Fibroblast of the conjunctiva (primary cell): Measurements from ENCODE around the gene MCCC2.
"Not testable (repeated sequence)": the region's sequence is repeated elsewhere in the genome, so short reads cannot be mapped to it uniquely, and the experiment has no call there.

ENCODE experiments used
- DNase-seq: peaks from one replicate; pipeline ENCODE4 v3.0.0-alpha.2; 2010; ENCODE audit warnings: low read depth

The MCCC2 gene

DNA sequence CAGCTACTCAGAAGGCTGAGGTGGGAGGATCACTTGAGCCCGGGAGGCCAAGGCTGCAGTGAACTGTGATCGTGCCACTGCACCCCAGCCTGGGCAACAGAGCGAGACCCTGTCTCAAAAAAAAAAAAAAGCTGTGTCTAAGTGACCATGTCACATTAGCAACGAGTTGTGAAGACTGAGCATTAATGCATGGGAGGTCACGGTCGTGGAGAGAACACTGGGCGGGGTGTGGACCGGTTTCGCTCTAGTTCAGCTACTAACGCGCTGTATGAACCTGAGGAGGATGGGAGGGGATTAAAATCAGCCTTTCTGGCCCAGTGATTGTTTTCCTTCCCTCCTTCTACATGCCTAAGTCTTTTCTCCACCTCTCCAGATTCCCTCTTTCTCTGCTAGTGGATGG, 75.2 kb downstream of the MCCC2 start:
- no peak for DNase-seq

DNA sequence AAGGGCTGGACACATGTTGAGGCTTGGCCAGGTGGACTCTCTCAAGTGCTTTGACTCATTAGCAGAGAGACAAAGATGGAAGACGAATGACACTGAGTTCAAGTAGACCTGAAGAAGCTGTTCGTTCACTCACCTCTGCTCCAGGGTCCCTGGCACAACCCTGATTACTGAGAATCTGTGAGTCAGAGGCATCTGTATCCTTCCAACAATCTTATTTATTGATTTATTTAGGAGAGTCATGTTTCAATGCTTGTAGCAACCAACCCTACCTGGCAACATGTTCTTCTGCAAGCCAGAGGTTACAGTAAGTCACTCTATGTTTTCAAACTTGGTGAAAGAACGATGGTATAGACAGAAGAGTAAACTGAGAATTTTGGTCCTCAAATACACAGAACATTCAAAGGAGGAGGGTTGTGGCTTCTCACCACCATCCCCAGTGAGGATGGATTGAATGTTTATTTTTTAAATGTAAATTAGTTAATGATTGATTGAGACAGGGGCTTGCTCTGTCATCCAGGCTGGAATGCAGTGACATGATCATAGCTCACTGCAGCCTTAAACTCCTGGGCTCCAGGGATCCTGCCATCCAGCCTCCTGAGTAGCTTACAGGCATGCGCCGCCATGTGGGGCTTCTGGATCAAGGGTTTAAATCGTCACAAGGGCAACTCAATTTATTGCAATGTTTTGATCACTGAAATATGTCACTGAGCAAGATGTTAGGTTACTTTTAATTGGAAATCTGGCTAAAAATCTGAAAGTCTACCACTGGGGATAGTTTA, 76.2 kb downstream of the MCCC2 start:
- no peak for DNase-seq

GRCh38 chr5:71664615-71665014, 77.5 kb downstream of the MCCC2 start:
- DNase-seq: not testable (repeated sequence)

GRCh38 chr5:71666321-71666720, 79.2 kb downstream of the MCCC2 start:
- no peak for DNase-seq

GRCh38 chr5:71677977-71678376, 90.8 kb downstream of the MCCC2 start:
- no peak for DNase-seq

DNA sequence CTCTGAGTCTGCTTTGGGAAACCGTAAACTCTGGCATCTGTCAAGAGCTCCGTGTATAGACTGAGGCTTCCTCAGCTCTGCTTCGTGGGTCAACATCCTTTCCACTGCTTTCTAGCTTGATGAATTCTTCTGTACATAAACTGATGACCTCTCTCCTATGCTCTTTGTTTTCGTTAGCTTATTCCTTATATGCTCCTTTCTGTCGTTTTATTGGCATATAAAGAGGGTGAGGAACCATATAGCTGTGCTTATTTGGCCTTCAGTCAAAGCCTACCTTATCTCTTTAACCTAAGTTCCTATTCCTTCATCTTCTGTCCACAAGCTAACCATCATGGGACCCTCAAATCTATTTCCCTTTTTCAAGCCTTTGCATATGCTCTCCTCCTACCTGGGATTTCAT, 92.6 kb downstream of the MCCC2 start:
- DNase-seq: no peak

- DNase-seq: no peak
Observed at GRCh38 chr5:71680510-71680909, 93.4 kb downstream of the MCCC2 start.

- DNase-seq: no peak
Observed at GRCh38 chr5:71681296-71681695, 94.2 kb downstream of the MCCC2 start.

- DNase-seq: no peak
Observed at GRCh38 chr5:71684309-71684708, 97.2 kb downstream of the MCCC2 start.

GRCh38 chr5:71693828-71694427, 106.8 kb downstream of the MCCC2 start:
- no peak for DNase-seq

GRCh38 chr5:71695071-71695470, 107.9 kb downstream of the MCCC2 start:
- DNase-seq: no peak

DNA sequence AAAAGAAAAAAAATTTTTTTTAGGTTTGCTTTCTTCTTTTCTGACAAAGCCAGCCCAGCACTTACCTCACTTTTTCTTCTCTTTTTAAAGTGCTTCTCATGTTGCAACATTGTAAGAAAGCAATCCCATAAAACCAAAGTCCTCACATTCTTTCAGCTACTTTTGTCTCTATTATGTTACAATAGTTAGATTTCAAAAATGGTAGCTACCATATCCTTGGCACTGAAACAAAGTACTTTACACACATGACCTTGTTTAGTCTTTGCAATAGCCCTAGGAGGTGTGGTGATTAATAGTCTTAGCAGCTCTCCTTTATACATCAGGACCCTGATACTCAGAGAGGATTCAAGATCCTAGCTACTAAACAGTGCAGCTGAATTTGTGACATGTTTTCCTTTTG, 108.5 kb downstream of the MCCC2 start:
- no peak for DNase-seq

DNA sequence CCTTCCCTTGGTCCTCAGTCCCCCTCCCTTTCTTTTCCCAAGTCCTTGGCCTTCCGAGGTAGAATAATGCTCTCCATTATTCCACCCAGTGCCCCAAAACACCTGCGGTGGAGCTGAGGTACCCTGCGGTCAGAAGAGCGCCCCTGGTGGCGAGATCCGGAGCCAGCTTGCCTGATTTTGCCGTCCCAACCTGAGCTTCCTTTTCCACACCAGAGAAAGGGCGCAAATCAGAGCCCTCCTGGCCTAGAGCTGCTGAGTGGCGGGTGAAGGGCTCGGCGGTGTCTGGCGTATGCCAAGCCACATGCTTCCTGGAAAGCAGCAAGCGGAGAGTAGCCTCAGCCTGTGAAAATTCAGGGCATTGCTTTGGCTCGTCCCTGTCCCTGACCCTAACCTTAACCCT, 110.8 kb downstream of the MCCC2 start:
- no peak for DNase-seq

DNA sequence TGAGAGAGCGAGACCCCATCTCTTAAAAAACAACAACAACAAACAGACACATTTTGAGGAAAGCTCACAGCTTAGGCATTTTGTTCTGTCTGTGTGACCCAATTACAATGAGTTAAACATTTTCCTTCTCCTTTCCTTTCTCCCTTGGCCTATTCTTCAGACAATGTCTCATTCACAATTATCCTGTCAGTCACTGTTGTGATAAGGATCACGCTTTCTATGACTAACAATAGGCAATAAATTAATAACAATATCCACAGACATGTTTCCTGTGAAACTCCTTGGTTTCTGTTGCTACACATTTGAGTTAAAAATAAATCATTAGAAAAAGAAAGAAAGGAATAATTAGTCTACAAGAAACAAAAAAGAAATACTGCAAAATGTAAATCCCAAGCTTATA, 112.1 kb downstream of the MCCC2 start:
- DNase-seq: no peak

DNA sequence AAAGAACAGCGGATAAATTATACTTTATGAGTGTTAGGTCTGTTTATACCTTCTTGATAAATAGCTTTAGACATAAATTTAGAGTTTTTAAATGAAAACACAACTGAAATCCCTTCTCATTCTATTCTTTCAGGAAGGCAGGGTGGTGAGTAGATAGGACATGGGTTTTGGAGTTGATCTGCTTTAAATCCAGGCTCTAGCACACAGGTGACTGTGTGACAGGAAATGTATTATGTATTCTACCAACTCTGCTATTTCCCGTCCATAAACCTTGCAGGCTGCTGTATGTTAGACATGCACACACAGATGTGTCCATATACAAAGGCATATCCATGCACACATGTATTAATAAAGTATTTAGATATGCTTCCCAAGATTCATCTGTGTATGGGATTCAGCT, 112.6 kb downstream of the MCCC2 start:
- no peak for DNase-seq

GRCh38 chr5:71700803-71701202, 113.7 kb downstream of the MCCC2 start:
- DNase-seq: no peak

DNA sequence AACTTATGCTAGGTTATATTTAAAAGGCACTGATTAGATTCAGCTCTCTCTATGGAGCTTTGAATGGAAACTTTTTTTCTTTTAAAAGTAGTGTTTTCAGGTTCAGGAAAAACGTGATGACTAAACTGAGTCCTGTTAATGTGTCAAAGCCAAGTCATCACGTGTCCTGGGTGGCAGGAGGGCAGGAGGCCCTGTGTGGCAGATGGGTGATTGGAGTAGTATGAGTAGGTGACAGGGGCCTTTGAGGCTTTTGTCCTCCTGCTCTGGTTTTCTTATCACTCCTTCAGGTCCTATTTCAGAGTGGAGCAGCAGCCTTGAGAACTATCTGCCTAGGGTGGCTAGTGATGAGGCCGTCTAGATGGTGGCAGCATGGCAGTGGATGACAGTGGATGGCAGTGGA, 114.3 kb downstream of the MCCC2 start:
- DNase-seq: no peak

GRCh38 chr5:71703941-71704340, 116.8 kb downstream of the MCCC2 start:
- DNase-seq: no peak

GRCh38 chr5:71705421-71705820, 118.3 kb downstream of the MCCC2 start:
- no peak for DNase-seq

DNA sequence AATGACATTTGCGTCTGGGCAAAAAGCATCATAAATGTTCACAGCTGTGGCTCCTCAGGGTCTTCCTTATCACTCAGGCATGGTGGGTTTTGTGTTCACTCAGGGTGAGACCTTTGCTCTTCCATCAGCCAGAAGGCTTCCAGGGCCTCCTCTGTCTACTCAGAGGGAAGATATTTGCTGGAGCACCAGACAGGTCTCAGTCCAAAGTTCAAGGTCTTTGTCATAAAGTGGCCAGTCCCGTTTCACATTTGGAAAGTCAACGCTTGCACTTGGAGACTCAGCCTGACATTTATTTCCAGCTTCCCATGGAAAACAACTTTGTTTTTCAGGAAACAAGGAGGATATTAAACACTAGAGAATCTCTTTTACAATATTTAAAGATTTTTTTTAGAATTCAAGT, 119.8 kb downstream of the MCCC2 start:
- DNase-seq: no peak
